ENCODE results near the gene SYNGR3. TPM values are rescaled to one million over a fixed set of nuclear protein-coding genes. Genes with fewer than 3 reads are reported as not detected.

Gene SYNGR3
- total RNA-seq, 1 experiment from 2014 or later: 11.9 TPM

- Histone ChIP-seq H3K79me1 (ENCODE audit: insufficient read depth, low read depth, low read length, poor library complexity, severe bottlenecking) (no peaks in the 10 kb centered on the region), H4K8ac (replicated peaks; ENCODE audit: insufficient read length, low read depth, low read length) (no peak overlapping the region), H3K27ac (ENCODE audit: insufficient read length, low read depth, low read length) (no peak overlapping the region), H2AFZ (ENCODE audit: low read length) (no peak overlapping the region), H4K20me1 (ENCODE audit: control insufficient read depth, insufficient read depth, insufficient read length) (no peaks in the 10 kb centered on the region), H3K14ac (ENCODE audit: insufficient read depth, low read length) (no peak overlapping the region), H3K4ac (ENCODE audit: low read depth, low read length) (no peak overlapping the region), H4K91ac (ENCODE audit: insufficient read length, low read depth, low read length) (no peak overlapping the region), H3K18ac (ENCODE audit: insufficient read length, low read depth, low read length) (no peak overlapping the region), H2BK20ac (ENCODE audit: low read depth, low read length, poor library complexity, severe bottlenecking) (no peak overlapping the region), H3K23me2 (ENCODE audit: insufficient read length, low read depth, low read length, poor library complexity, severe bottlenecking) (peaks cover 10% of the 10 kb centered on the region), H2BK15ac (ENCODE audit: low read depth, low read length) (no peak overlapping the region), H3K9ac (ENCODE audit: extremely low read depth, insufficient read length, low read length) (no peak overlapping the region), H2BK12ac (ENCODE audit: insufficient read length, low read depth, low read length) (no peak overlapping the region), H3K4me1 (ENCODE audit: insufficient read depth, low read length) (no peaks in the 10 kb centered on the region), H3K79me2 (ENCODE audit: insufficient read depth, low read length) (peaks cover under 1% of the 10 kb centered on the region; the same call in 1 of the 2 replicates), H3K56ac (ENCODE audit: insufficient read length, low read depth, low read length) (no peak overlapping the region), H2BK120ac (ENCODE audit: low read depth, low read length, poor library complexity, severe bottlenecking) (no peak overlapping the region), H3T11ph (ENCODE audit: low read length) (no peak overlapping the region), H3K9me3 (ENCODE audit: control insufficient read depth, low read depth, low read length) (no peaks in the 10 kb centered on the region), H3K4me2 (ENCODE audit: insufficient read depth, insufficient read length, low read length) (no peak overlapping the region), H2BK5ac (ENCODE audit: insufficient read length, low read length) (no peak overlapping the region), H2AK5ac (ENCODE audit: insufficient read length, low read length) (no peak overlapping the region), H3K23ac (ENCODE audit: insufficient read length, low read depth, low read length) (no peak overlapping the region), H3K27me3 (ENCODE audit: insufficient read depth, low read length) (peaks cover 22% of the 10 kb centered on the region), H4K5ac (ENCODE audit: insufficient read length, low read depth, low read length) (no peak overlapping the region)
- no peak for TF ChIP-seq CTCF (conservative IDR thresholded peaks at IDR 0.05)
- DNase-seq: no peak
- peaks cover 10 to 27% (median 23%) of the 10 kb centered on the region in 3 experiments for H3K36me3 Mint-ChIP-seq (ENCODE audit: insufficient read depth in 1 of 3, low read depth in 3 of 3)
- no CpG with 5 or more reads among the region's 18 CpGs for WGBS (ENCODE audit: extremely low coverage, insufficient read length, low lambda C conversion rate)
- H3K9me3 Mint-ChIP-seq: no peaks in the 10 kb centered on the region
- H3K4me3 Mint-ChIP-seq: no peak overlapping the region
- H3K4me1 Mint-ChIP-seq: peaks cover 10 to 16% of the 10 kb centered on the region in 2 experiments
- no peak overlapping the region for H3K27ac Mint-ChIP-seq
- peaks cover 36% of the 10 kb centered on the region for H3K27me3 Mint-ChIP-seq (ENCODE audit: low read depth)
Measured at GRCh38 chr16:1977875-1978268, 11.9 kb upstream of the SYNGR3 start.
